GM23338 (cell line): ENCODE data around the gene BEX5.

Source experiments
- EZH2 ChIP-seq: fragments of 200-600 bp; sonication (generic); IDR thresholded peaks from one replicate; pipeline ENCODE4 v1.8.0; 2017; ENCODE audit warnings: antibody characterized with exemption, mild to moderate bottlenecking, low read depth; ENCODE audit not compliant: unreplicated experiment
- EZH2phosphoT487 ChIP-seq: fragments of 200-600 bp; sonication (generic); IDR thresholded peaks from one replicate; pipeline ENCODE4 v1.8.1; 2018; ENCODE audit warnings: antibody characterized with exemption; ENCODE audit not compliant: unreplicated experiment
- POLR2AphosphoS5 ChIP-seq: IDR thresholded peaks from 2 replicates; pipeline ENCODE4 v1.6.1; 2016; ENCODE audit warnings: antibody characterized with exemption, low read depth
- TF ChIP-seq, protein P1 (sequence below): IDR thresholded peaks from one replicate; pipeline ENCODE4 v1.6.1; 2018; ENCODE audit warnings: antibody characterized with exemption; ENCODE audit not compliant: unreplicated experiment
- TF ChIP-seq, protein P2 (sequence below), 2 experiments: fragments of 200-600 bp in 1 of 2; sonication (generic) in 1 of 2; conservative IDR thresholded peaks; 2 replicates each; pipeline versions ENCODE4 v1.5.1 to v1.6.1; 2016 to 2017; ENCODE audit warnings: antibody characterized with exemption in 2 of 2, low read depth in 2 of 2, mild to moderate bottlenecking in 2 of 2, moderate library complexity in 1 of 2
- TF ChIP-seq, protein P3 (sequence below): IDR thresholded peaks from 2 replicates; pipeline ENCODE4 v1.6.1; 2016; ENCODE audit warnings: antibody characterized with exemption

DNA sequence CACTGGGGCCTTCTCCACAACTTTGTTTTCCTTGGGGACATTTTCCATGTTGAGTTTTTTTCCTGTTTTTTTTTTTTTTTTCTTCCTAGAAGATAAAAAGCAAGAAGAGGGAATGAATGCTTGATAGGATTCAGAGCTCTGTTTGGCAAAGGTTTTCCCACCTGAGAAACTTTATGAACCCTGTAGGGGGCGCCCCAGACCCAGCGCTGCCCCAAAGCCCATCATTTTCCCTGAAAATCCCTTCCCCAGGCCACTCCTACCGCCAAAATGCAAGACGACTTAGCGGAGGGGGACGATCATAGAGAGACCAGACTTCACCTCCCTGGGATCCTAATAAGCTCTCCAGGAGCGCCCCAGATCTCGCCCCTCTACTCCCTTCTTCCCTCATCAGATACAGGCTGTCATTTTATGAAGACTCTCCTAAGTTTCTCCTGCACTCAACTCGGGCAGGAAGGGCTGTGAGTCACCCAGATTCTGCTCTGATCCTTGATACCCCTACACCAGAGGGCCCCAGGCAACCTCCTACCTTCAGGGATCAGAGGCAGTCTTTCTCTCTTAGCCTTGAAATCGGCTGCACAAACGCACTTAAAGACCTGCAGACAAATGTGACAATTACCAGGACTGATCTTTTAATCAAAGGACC is 1.4 kb downstream of the BEX5 start:
- TF ChIP-seq EZH2, result no peak
- TF ChIP-seq, protein P1, sequence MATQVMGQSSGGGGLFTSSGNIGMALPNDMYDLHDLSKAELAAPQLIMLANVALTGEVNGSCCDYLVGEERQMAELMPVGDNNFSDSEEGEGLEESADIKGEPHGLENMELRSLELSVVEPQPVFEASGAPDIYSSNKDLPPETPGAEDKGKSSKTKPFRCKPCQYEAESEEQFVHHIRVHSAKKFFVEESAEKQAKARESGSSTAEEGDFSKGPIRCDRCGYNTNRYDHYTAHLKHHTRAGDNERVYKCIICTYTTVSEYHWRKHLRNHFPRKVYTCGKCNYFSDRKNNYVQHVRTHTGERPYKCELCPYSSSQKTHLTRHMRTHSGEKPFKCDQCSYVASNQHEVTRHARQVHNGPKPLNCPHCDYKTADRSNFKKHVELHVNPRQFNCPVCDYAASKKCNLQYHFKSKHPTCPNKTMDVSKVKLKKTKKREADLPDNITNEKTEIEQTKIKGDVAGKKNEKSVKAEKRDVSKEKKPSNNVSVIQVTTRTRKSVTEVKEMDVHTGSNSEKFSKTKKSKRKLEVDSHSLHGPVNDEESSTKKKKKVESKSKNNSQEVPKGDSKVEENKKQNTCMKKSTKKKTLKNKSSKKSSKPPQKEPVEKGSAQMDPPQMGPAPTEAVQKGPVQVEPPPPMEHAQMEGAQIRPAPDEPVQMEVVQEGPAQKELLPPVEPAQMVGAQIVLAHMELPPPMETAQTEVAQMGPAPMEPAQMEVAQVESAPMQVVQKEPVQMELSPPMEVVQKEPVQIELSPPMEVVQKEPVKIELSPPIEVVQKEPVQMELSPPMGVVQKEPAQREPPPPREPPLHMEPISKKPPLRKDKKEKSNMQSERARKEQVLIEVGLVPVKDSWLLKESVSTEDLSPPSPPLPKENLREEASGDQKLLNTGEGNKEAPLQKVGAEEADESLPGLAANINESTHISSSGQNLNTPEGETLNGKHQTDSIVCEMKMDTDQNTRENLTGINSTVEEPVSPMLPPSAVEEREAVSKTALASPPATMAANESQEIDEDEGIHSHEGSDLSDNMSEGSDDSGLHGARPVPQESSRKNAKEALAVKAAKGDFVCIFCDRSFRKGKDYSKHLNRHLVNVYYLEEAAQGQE, result no peak
- TF ChIP-seq, protein P2, sequence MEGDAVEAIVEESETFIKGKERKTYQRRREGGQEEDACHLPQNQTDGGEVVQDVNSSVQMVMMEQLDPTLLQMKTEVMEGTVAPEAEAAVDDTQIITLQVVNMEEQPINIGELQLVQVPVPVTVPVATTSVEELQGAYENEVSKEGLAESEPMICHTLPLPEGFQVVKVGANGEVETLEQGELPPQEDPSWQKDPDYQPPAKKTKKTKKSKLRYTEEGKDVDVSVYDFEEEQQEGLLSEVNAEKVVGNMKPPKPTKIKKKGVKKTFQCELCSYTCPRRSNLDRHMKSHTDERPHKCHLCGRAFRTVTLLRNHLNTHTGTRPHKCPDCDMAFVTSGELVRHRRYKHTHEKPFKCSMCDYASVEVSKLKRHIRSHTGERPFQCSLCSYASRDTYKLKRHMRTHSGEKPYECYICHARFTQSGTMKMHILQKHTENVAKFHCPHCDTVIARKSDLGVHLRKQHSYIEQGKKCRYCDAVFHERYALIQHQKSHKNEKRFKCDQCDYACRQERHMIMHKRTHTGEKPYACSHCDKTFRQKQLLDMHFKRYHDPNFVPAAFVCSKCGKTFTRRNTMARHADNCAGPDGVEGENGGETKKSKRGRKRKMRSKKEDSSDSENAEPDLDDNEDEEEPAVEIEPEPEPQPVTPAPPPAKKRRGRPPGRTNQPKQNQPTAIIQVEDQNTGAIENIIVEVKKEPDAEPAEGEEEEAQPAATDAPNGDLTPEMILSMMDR (conservative IDR thresholded peaks at IDR 0.05; ENCODE audit: low read depth in 2 of 2), result peak; percentile 59
- TF ChIP-seq, protein P3, sequence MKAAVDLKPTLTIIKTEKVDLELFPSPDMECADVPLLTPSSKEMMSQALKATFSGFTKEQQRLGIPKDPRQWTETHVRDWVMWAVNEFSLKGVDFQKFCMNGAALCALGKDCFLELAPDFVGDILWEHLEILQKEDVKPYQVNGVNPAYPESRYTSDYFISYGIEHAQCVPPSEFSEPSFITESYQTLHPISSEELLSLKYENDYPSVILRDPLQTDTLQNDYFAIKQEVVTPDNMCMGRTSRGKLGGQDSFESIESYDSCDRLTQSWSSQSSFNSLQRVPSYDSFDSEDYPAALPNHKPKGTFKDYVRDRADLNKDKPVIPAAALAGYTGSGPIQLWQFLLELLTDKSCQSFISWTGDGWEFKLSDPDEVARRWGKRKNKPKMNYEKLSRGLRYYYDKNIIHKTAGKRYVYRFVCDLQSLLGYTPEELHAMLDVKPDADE, result no peak
- no peak for TF ChIP-seq POLR2AphosphoS5
- TF ChIP-seq EZH2phosphoT487, result no peak
